HEK293 (cell line): Measurements from ENCODE around the gene HIPK1.

ENCODE experiments used
- CTCF ChIA-PET: fragments of 350-600 bp; formaldehyde crosslinking; extraction: SDS; loops from one replicate; lab custom pipeline; 2021; ENCODE audit warnings: antibody characterized with exemption; lab: Yijun Ruan, JAX
- POLR2A ChIA-PET: fragments of 300-600 bp; formaldehyde crosslinking; extraction: SDS; loops from one replicate; lab custom pipeline; 2020; ENCODE audit warnings: antibody characterized with exemption, inconsistent platforms; lab: Yijun Ruan, JAX
- H3K27ac ChIP-seq: fragments of 200-500 bp; sonication (Bioruptor generic); 2 replicates; pipeline ENCODE4 v1.5.1; 2014; ENCODE audit warnings: low read depth, low read length, control low read depth, inconsistent platforms; ENCODE audit errors: extremely low read depth
- H3K36me3 ChIP-seq, 2 experiments: fragments of 200-500 bp in 1 of 2; sonication (Bioruptor generic) in 1 of 2; 1 replicate in 1 of 2; 2 replicates in 1 of 2; pipeline ENCODE4 v1.5.1; 2014 to 2017; ENCODE audit warnings: inconsistent platforms in 2 of 2, low read length in 2 of 2; ENCODE audit not compliant: control insufficient read depth in 2 of 2, insufficient read depth in 1 of 2
- H3K4me1 ChIP-seq: fragments of 200-500 bp; sonication (Bioruptor generic); 2 replicates; pipeline ENCODE4 v1.5.1; 2014; ENCODE audit warnings: mild to moderate bottlenecking, low read length, inconsistent platforms; ENCODE audit not compliant: control insufficient read depth, insufficient read depth
- H3K4me3 ChIP-seq: 2 replicates; pipeline ENCODE4 v1.5.1; 2011; ENCODE audit warnings: low read depth, mild to moderate bottlenecking, control low read depth, low read length, moderate library complexity
- H3K9me3 ChIP-seq: fragments of 200-500 bp; sonication (Bioruptor generic); 2 replicates; pipeline ENCODE4 v1.5.1; 2014; ENCODE audit warnings: low read depth, low read length, inconsistent platforms; ENCODE audit not compliant: control insufficient read depth, insufficient read depth
- KLF8 ChIP-seq: fragments of 450-650 bp; formaldehyde crosslinking; IDR thresholded peaks from 2 replicates; pipeline ENCODE4 v1.5.1; 2016; ENCODE audit warnings: missing biosample characterization, missing genetic modification characterization
- MYNN ChIP-seq: fragments of 450-650 bp; formaldehyde crosslinking; IDR thresholded peaks from 2 replicates; pipeline ENCODE4 v1.5.1; 2016; ENCODE audit warnings: missing biosample characterization, missing genetic modification characterization, borderline replicate concordance
- PBX3 ChIP-seq: sonication (generic); formaldehyde crosslinking; IDR thresholded peaks from 2 replicates; pipeline ENCODE4 v1.8.1; 2022; ENCODE audit warnings: mild to moderate bottlenecking, moderate library complexity, missing genetic modification reagents
- RBAK ChIP-seq: fragments of 450-650 bp; formaldehyde crosslinking; IDR thresholded peaks from 2 replicates; pipeline ENCODE4 v1.5.1; 2016; ENCODE audit warnings: missing biosample characterization, missing genetic modification characterization
- REPIN1 ChIP-seq: fragments of 450-650 bp; formaldehyde crosslinking; IDR thresholded peaks from 2 replicates; pipeline ENCODE4 v1.5.1; 2017; ENCODE audit warnings: missing biosample characterization, missing genetic modification characterization, low read depth
- SALL2 ChIP-seq: fragments of 450-650 bp; formaldehyde crosslinking; IDR thresholded peaks from 2 replicates; pipeline ENCODE4 v1.5.0; 2017; ENCODE audit warnings: missing biosample characterization, mild to moderate bottlenecking, missing genetic modification characterization, borderline replicate concordance
- YY2 ChIP-seq: fragments of 450-650 bp; formaldehyde crosslinking; IDR thresholded peaks from 2 replicates; pipeline ENCODE4 v1.5.1; 2016; ENCODE audit warnings: missing biosample characterization, missing genetic modification characterization
- ZBTB44 ChIP-seq: fragments of 450-650 bp; IDR thresholded peaks from 2 replicates; pipeline ENCODE4 v1.5.1; 2018; ENCODE audit warnings: missing biosample characterization, mild to moderate bottlenecking, missing genetic modification characterization
- ZNF19 ChIP-seq: fragments of 450-650 bp; formaldehyde crosslinking; IDR thresholded peaks from 2 replicates; pipeline ENCODE4; 2016; ENCODE audit warnings: missing biosample characterization, missing genetic modification characterization, low read depth
- ZNF292 ChIP-seq: fragments of 450-650 bp; formaldehyde crosslinking; IDR thresholded peaks from 2 replicates; pipeline ENCODE4 v1.5.1; 2016; ENCODE audit warnings: low read depth, missing biosample characterization, missing genetic modification characterization, borderline replicate concordance
- ZNF324 ChIP-seq: fragments of 450-650 bp; formaldehyde crosslinking; IDR thresholded peaks from 2 replicates; pipeline ENCODE4 v1.5.1; 2016; ENCODE audit warnings: missing biosample characterization, missing genetic modification characterization
- ZNF350 ChIP-seq: fragments of 450-650 bp; formaldehyde crosslinking; IDR thresholded peaks from 2 replicates; pipeline ENCODE4 v1.5.0; 2017; ENCODE audit warnings: missing biosample characterization, mild to moderate bottlenecking, missing genetic modification characterization
- ZNF501 ChIP-seq: fragments of 450-650 bp; formaldehyde crosslinking; IDR thresholded peaks from 2 replicates; pipeline ENCODE4 v1.5.1; 2016; ENCODE audit warnings: missing biosample characterization, missing genetic modification characterization
- ZNF610 ChIP-seq: fragments of 450-650 bp; formaldehyde crosslinking; IDR thresholded peaks from 2 replicates; pipeline ENCODE4 v1.5.1; 2016; ENCODE audit warnings: missing biosample characterization, missing genetic modification characterization, borderline replicate concordance
- ZNF664 ChIP-seq: fragments of 450-650 bp; formaldehyde crosslinking; IDR thresholded peaks from 2 replicates; pipeline ENCODE4 v1.5.1; 2016; ENCODE audit warnings: missing biosample characterization, missing genetic modification characterization
- ZNF701 ChIP-seq: fragments of 450-650 bp; formaldehyde crosslinking; IDR thresholded peaks from 2 replicates; pipeline ENCODE4 v1.5.1; 2016; ENCODE audit warnings: missing biosample characterization, missing genetic modification characterization
- ZNF791 ChIP-seq: fragments of 450-650 bp; formaldehyde crosslinking; IDR thresholded peaks from 2 replicates; pipeline ENCODE4 v1.5.1; 2016; ENCODE audit warnings: missing biosample characterization, missing genetic modification characterization
- ZSCAN16 ChIP-seq: fragments of 450-650 bp; formaldehyde crosslinking; IDR thresholded peaks from 2 replicates; pipeline ENCODE4 v1.5.1; 2016; ENCODE audit warnings: missing biosample characterization, missing genetic modification characterization

The HIPK1 gene

GRCh38 chr1:113886417-113887401, 42.4 kb upstream of the HIPK1 start:
- Histone ChIP-seq H3K4me3 (no peak overlapping the region), H3K4me1 (no peaks in the 10 kb centered on the region), H3K27ac (no peak overlapping the region), H3K9me3 (no peaks in the 10 kb centered on the region), H3K36me3 (no peaks in the 10 kb centered on the region)
- ChIA-PET CTCF (interaction anchor here (0.6 to 0.7 kb wide), 2 partner anchors 1165 to 1920 kb away, joined by 3 read pairs; no protein-coding TSS in a partner anchor), POLR2A (no interaction called here)
- TF ChIP-seq PBX3 (CRISPR knock-in tag) (no peak), SALL2 (tag by site-specific recombination) (no peak), ZNF350 (no peak), ZBTB44 (tag by site-specific recombination) (no peak), YY2 (tag by site-specific recombination) (no peak), MYNN (tag by site-specific recombination) (no peak), ZNF501 (tag by site-specific recombination) (no peak), ZNF791 (tag by site-specific recombination) (no peak)

- Histone ChIP-seq H3K4me1 (no peaks in the 10 kb centered on the region), H3K4me3 (no peak within 1 kb of the TSS), H3K9me3 (no peaks in the 10 kb centered on the region), H3K36me3 (no peaks in the 10 kb centered on the region), H3K27ac (no peak within 1 kb of the TSS)
- POLR2A ChIA-PET: interaction anchor here (0.6 kb wide), 1 partner anchor 624 kb away, joined by 4 read pairs; no protein-coding TSS in a partner anchor
- CTCF ChIA-PET: interaction anchor here (0.6 to 0.8 kb wide), 2 partner anchors 47 to 1166 kb away, joined by 3 read pairs; no protein-coding TSS in a partner anchor
- no peak for TF ChIP-seq ZNF610 (tag by site-specific recombination)
- no peak for TF ChIP-seq ZNF19 (tag by site-specific recombination)
- no peak for TF ChIP-seq RBAK (tag by site-specific recombination)
- no peak for TF ChIP-seq REPIN1 (tag by site-specific recombination)
- no peak for TF ChIP-seq ZNF292 (tag by site-specific recombination)
- TF ChIP-seq ZNF324: no peak
- no peak for TF ChIP-seq ZSCAN16
- TF ChIP-seq ZNF701: no peak
- no peak for TF ChIP-seq KLF8 (tag by site-specific recombination)
- no peak for TF ChIP-seq ZNF664 (tag by site-specific recombination)
Measured at GRCh38 chr1:113887402-113888175, 41.5 kb upstream of the HIPK1 start, which contains the start of gene BCL2L15. Gene BCL2L15 (minus strand): TSS chr1:113887581. CDS start chr1:113887375, 206 bp downstream.
